CD1c-positive myeloid dendritic cell (primary cell): ENCODE measurements around the gene ECHDC1.
A peak's percentile ranks its signal among the peaks of the same experiment; 100 is the strongest.
"Not testable (repeated sequence)": the region's sequence is repeated elsewhere in the genome, so short reads cannot be mapped to it uniquely, and the experiment has no call there.

Experiments
- DNase-seq: peaks from one replicate; pipeline ENCODE4 v3.0.0-alpha.2; 2016; ENCODE audit errors: extremely low spot score

ECHDC1 gene

GRCh38 chr6:127342296-127342945 is 988 bp downstream of the ECHDC1 start:
- DNase-seq = no peak

- peak; percentile 61 for DNase-seq
These were observed 1.8 kb downstream of the ECHDC1 start for GRCh38 chr6:127341471-127342202.

- no peak for DNase-seq
These were observed 3.2 kb downstream of the ECHDC1 start for GRCh38 chr6:127340171-127340570.

- no peak for DNase-seq
These were observed 4.5 kb downstream of the ECHDC1 start for GRCh38 chr6:127338936-127339335.

- no peak for DNase-seq
These were observed 10.9 kb downstream of the ECHDC1 start for GRCh38 chr6:127332383-127332961.

GRCh38 chr6:127331256-127331655 is 12.2 kb downstream of the ECHDC1 start:
- DNase-seq = not testable (repeated sequence)

- no peak for DNase-seq
These were observed 15.3 kb downstream of the ECHDC1 start for GRCh38 chr6:127328043-127328609.

- no peak for DNase-seq
These were observed 23.7 kb downstream of the ECHDC1 start for GRCh38 chr6:127319686-127320085.

- DNase-seq = peak; percentile 73
These were observed 25.9 kb downstream of the ECHDC1 start for GRCh38 chr6:127317388-127318128.

- no peak for DNase-seq
These were observed 37.7 kb downstream of the ECHDC1 start for GRCh38 chr6:127305741-127306140.

- DNase-seq = no peak
These were observed 39.5 kb downstream of the ECHDC1 start for GRCh38 chr6:127303917-127304316.

- DNase-seq = peak; percentile 81
These were observed 40.4 kb downstream of the ECHDC1 start for GRCh38 chr6:127302728-127303660.

GRCh38 chr6:127301199-127301700 is 42.2 kb downstream of the ECHDC1 start:
- peak; percentile 6 for DNase-seq

- no peak for DNase-seq
These were observed 43.0 kb downstream of the ECHDC1 start for GRCh38 chr6:127300411-127300810.

GRCh38 chr6:127299522-127300240 is 43.7 kb downstream of the ECHDC1 start:
- no peak for DNase-seq

GRCh38 chr6:127298475-127298874 is 44.9 kb downstream of the ECHDC1 start:
- no peak for DNase-seq

GRCh38 chr6:127297502-127298070 is 45.8 kb downstream of the ECHDC1 start:
- DNase-seq = no peak

GRCh38 chr6:127291495-127291894 is 51.9 kb downstream of the ECHDC1 start:
- DNase-seq = no peak

- no peak for DNase-seq
These were observed 52.8 kb downstream of the ECHDC1 start for GRCh38 chr6:127290391-127291265.
